Hepatocyte (in vitro differentiated cells): ENCODE results near the gene TMEM8B.

Experiments
- EZH2 ChIP-seq: fragments of 200-600 bp; sonication (generic); IDR thresholded peaks from 2 replicates; pipeline ENCODE4 v1.6.1; 2016; ENCODE audit warnings: antibody characterized with exemption, mild to moderate bottlenecking, borderline replicate concordance
- EZH2phosphoT487 ChIP-seq: fragments of 200-600 bp; sonication (generic); IDR thresholded peaks from one replicate; pipeline ENCODE4 v1.6.1; 2018; ENCODE audit warnings: antibody characterized with exemption, mild to moderate bottlenecking, low read depth, moderate library complexity; ENCODE audit not compliant: unreplicated experiment, severe bottlenecking
- TF ChIP-seq, protein P1 (sequence below): fragments of 200-600 bp; sonication (generic); IDR thresholded peaks from 2 replicates; pipeline ENCODE4 v1.5.1; 2016; ENCODE audit warnings: antibody characterized with exemption, mild to moderate bottlenecking; ENCODE audit not compliant: poor library complexity

DNA sequence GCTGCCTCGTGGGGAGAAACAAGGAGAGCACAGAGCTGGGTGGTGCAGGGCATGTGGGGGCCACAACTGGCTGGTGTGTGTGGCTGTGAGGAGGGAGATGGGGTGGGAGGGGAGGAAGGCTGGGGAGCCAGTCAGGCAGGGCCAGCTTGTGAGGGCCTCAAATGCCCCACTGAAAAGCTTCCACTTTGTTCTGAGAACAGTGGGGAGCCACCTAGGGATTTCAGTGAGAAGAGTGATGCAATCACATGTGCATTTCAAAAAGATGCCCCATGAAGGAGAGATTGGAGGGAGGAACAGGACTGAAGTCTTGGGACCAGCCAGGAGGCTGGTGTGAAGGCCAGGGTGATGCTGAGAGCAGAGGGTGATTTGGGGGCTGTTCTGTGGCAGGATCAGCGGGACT lies 39.9 kb downstream of the TMEM8B start:
- TF ChIP-seq, protein P1, sequence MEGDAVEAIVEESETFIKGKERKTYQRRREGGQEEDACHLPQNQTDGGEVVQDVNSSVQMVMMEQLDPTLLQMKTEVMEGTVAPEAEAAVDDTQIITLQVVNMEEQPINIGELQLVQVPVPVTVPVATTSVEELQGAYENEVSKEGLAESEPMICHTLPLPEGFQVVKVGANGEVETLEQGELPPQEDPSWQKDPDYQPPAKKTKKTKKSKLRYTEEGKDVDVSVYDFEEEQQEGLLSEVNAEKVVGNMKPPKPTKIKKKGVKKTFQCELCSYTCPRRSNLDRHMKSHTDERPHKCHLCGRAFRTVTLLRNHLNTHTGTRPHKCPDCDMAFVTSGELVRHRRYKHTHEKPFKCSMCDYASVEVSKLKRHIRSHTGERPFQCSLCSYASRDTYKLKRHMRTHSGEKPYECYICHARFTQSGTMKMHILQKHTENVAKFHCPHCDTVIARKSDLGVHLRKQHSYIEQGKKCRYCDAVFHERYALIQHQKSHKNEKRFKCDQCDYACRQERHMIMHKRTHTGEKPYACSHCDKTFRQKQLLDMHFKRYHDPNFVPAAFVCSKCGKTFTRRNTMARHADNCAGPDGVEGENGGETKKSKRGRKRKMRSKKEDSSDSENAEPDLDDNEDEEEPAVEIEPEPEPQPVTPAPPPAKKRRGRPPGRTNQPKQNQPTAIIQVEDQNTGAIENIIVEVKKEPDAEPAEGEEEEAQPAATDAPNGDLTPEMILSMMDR: no peak
- no peak for TF ChIP-seq EZH2
- TF ChIP-seq EZH2phosphoT487: no peak
